ENCODE data around the gene SHROOM1. TPM values are rescaled to one million over a fixed set of nuclear protein-coding genes. Genes with fewer than 3 reads are reported as not detected.

The SHROOM1 gene
- total and polyA plus RNA-seq, 2 of the 8 experiments (the other 6 are each of a cell fraction or from before 2014, with no cell fraction given): 3.9 to 5.2 TPM

DNA sequence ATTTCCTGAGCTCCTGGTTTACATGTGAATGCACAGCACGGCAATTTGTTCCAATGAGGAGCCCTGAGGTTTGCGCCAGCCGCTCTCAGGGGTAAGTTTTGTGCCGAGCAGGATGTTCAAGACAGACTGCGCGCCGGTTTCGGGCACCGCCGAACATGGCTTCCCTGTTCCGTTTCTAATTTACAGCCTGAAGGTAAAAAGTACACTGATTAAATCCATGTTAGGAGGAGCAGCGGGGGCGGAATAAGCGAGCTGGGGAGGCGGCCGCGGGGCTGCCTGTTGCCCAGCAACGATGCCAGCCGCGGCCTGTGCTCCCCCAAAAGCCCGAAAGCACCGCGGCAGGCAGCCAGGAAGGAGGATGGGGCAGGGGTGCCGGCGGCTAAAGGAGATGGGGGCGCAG lies 11.0 kb downstream of the SHROOM1 start:
- Histone ChIP-seq H2BK5ac (ENCODE audit: low read depth, low read length) (no peak overlapping the region), H3K18ac (ENCODE audit: extremely low read depth, low read length) (no peak overlapping the region), H3K4me1 (replicated peaks in 1 of 4; ENCODE audit: control insufficient read depth in 3 of 4, insufficient read depth in 4 of 4, low read length in 3 of 4) (peaks cover 0 to 9% (median 5%) of the 10 kb centered on the region in 4 experiments; a peak in 6 of 7 replicates), H3K23ac (ENCODE audit: insufficient read length) (no peak overlapping the region), H2BK12ac (ENCODE audit: low read depth, low read length) (no peak overlapping the region), H3K23me2 (ENCODE audit: low read depth, low read length) (peaks cover 6% of the 10 kb centered on the region; the same call in 1 of the 2 replicates), H4K91ac (replicated peaks; ENCODE audit: insufficient read length, low read length) (no peak overlapping the region), H4K8ac (ENCODE audit: extremely low read depth, insufficient read depth, low read length) (no peak overlapping the region), H2BK15ac (ENCODE audit: low read length) (no peak overlapping the region), H2AK5ac (ENCODE audit: low read depth, low read length) (no peak overlapping the region), H2AFZ (ENCODE audit: low read length) (no peak overlapping the region), H4K20me1 (replicated peaks in 1 of 2; ENCODE audit: control insufficient read depth in 1 of 2, insufficient read depth in 2 of 2, low read length in 2 of 2) (peaks cover 0 to 5% of the 10 kb centered on the region in 2 experiments), H3K79me1 (ENCODE audit: low read depth, low read length) (no peaks in the 10 kb centered on the region), H3K9ac (replicated peaks in 1 of 4; ENCODE audit: extremely low read depth in 1 of 4, low read depth in 3 of 4, low read length in 3 of 4) (no peak overlapping the region), H3K79me2 (ENCODE audit: control insufficient read depth in 1 of 2, insufficient read depth in 2 of 2, low read length in 2 of 2) (no peaks in the 10 kb centered on the region), H3K9me3 (ENCODE audit: insufficient read depth in 2 of 2, low read depth in 1 of 2, low read length in 1 of 2) (peaks cover 0 to 9% of the 10 kb centered on the region in 2 experiments; a peak in 2 of 4 replicates), H2BK120ac (replicated peaks; ENCODE audit: low read depth, low read length) (no peak overlapping the region), H3K14ac (ENCODE audit: insufficient read length) (no peak overlapping the region), H3K4me3 (ENCODE audit: extremely low read depth in 1 of 4, insufficient read depth in 2 of 4, low read depth in 3 of 4, low read length in 4 of 4) (no peak overlapping the region), H2BK20ac (ENCODE audit: low read length) (no peak overlapping the region), H3K4ac (replicated peaks; ENCODE audit: insufficient read length, low read depth, low read length) (no peak overlapping the region), H4K5ac (ENCODE audit: insufficient read length, low read depth, low read length) (no peak overlapping the region), H3K36me3 (ENCODE audit: control insufficient read depth in 2 of 4, insufficient read depth in 4 of 4, low read length in 3 of 4) (peaks cover 0 to 4% (median 0%) of the 10 kb centered on the region in 4 experiments; a peak in 1 of 8 replicates), H3K27me3 (replicated peaks in 1 of 4; ENCODE audit: control insufficient read depth in 3 of 4, extremely low read depth in 1 of 4, insufficient read depth in 3 of 4, low read length in 3 of 4) (peaks cover 10 to 32% (median 27%) of the 10 kb centered on the region in 4 experiments), H3K27ac (ENCODE audit: low read depth, low read length) (no peak overlapping the region), H3K56ac (replicated peaks; ENCODE audit: insufficient read length, low read depth, low read length) (no peak overlapping the region), H3K4me2 (ENCODE audit: insufficient read depth in 1 of 2, low read depth in 2 of 2, low read length in 2 of 2) (no peak overlapping the region)
- ChIA-PET CTCF (ENCODE audit: partially characterized antibody) (interaction anchor here (0.7 to 25.6 kb wide), 28 partner anchors 11 to 433 kb away, joined by 3 to 465 read pairs (median 4); partner anchors contain the start of genes CCNI2, GDF9, IL13 and LEAP2), POLR2A (ENCODE audit: partially characterized antibody) (interaction anchor here (0.8 kb wide), 1 partner anchor 9 kb away, joined by 3 read pairs; no protein-coding TSS in a partner anchor)
- DNase-seq (ENCODE audit: low read depth in 1 of 2, low spot score in 2 of 2): no peak
- 80% methylated on average over 26 of the region's 26 CpGs; no CpG with 5 or more reads in 1 of the 2 experiments for WGBS, 2 experiments (ENCODE audit: extremely low coverage in 1 of 2, insufficient coverage in 1 of 2, insufficient read length in 1 of 2, insufficient replicate concordance in 2 of 2, low coverage in 1 of 2, low lambda C conversion rate in 2 of 2, missing lambda C conversion rate in 1 of 2)
- FAIRE-seq: no peak
- TF ChIP-seq POU5F1 (IDR thresholded peaks at IDR 0.05; ENCODE audit: low read depth, low read length) (no peak), GTF2F1 (IDR thresholded peaks at IDR 0.05; ENCODE audit: borderline replicate concordance, low read depth, low read length) (no peak), USF2 (IDR thresholded peaks at IDR 0.05; ENCODE audit: low read length) (no peak), KDM5A (IDR thresholded peaks at IDR 0.05; ENCODE audit: low read length) (no peak), CTBP2 (IDR thresholded peaks at IDR 0.05; ENCODE audit: borderline replicate concordance, insufficient read depth, insufficient read length, low read length) (no peak), TEAD4 (IDR thresholded peaks at IDR 0.05; ENCODE audit: low read depth, low read length) (no peak), CHD1 (IDR thresholded peaks at IDR 0.05; ENCODE audit: low read depth, low read length) (no peak), SRF (IDR thresholded peaks at IDR 0.05; ENCODE audit: low read depth, low read length) (no peak), RFX5 (IDR thresholded peaks at IDR 0.05; ENCODE audit: borderline replicate concordance, low read depth, low read length) (no peak), RNF2 (IDR thresholded peaks at IDR 0.05; ENCODE audit: borderline replicate concordance, low read depth, low read length, missing control alignments, poor library complexity, severe bottlenecking) (no peak)

Data from H1 (cell line).